GM23248 (cell line): ENCODE measurements around the gene GRIK3.

Source experiments
- EZH2 ChIP-seq: fragments of 200-600 bp; sonication (generic); IDR thresholded peaks from 2 replicates; pipeline ENCODE4 v1.6.1; 2018; ENCODE audit warnings: antibody characterized with exemption, mild to moderate bottlenecking; ENCODE audit not compliant: insufficient read depth, poor library complexity, severe bottlenecking
- EZH2phosphoT487 ChIP-seq: fragments of 200-600 bp; sonication (generic); IDR thresholded peaks from 2 replicates; pipeline ENCODE4 v1.6.1; 2018; ENCODE audit warnings: antibody characterized with exemption, moderate library complexity, mild to moderate bottlenecking, low read depth; ENCODE audit not compliant: insufficient read depth

- TF ChIP-seq EZH2phosphoT487 (no peak), EZH2 (no peak)
Measured at GRCh38 chr1:37038227-37039093, 4.1 kb upstream of the GRIK3 start.
